NCI-H526 treated with DMSO at 0.1 percent for 48 hours (cell line): Measurements from ENCODE around the gene FBXO17.

ENCODE experiments used
- DNase-seq: peaks from one replicate; lab custom pipeline; 2025; lab: John Stamatoyannopoulos, UW

The FBXO17 gene

DNA sequence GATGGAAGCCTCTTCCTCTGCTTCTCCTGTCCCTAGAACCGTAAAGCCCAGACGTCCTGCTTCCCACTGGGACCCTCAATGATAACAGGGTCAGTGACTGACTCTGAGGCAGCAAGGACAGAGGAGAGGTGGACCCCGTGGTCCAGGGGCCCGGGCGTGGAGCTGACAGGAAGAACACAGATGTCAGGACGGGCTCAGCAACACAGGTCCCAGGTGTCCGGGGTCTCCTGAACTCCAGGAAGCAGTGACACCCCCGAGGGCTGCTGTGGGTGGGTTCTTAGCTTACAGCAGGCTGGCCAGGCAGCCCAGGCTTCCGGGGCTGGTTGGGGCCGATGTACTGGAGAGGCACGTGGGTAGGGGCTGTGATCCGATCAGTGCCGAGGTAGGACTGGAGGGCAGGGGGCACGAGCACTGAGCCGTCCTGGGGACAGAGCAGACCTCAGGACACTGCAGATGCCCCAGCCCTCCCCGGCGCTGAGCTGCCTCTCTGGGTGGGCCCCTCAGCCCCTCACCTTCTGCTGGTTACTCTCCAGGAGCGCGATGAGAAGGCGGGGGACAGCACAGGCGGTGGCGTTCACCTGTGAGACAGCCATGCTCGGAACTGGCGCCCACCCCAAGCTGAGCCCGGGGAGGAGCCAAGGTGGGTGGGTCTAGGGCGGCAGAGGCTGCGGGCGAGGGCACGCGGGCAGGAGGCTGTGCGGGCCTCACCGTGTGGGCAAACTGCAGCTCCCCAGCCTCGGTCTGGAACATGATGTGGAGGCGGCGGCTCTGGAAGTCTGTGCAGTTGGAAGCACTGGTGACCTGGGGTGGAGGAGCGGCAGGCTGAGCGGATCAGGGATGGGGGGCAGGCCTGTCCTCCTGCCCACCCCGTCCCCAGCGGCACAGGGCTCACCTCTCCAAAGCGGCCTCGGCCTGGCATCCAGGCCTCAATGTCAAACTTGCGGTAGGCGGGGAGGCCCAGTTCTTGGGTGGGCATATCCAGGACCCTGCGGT, 59.9 kb downstream of the FBXO17 start:
- no peak for DNase-seq

GRCh38 chr19:38913958-38914357, 61.6 kb downstream of the FBXO17 start:
- no peak for DNase-seq

- DNase-seq = no peak
These were observed 62.7 kb downstream of the FBXO17 start for GRCh38 chr19:38912600-38913514.

DNA sequence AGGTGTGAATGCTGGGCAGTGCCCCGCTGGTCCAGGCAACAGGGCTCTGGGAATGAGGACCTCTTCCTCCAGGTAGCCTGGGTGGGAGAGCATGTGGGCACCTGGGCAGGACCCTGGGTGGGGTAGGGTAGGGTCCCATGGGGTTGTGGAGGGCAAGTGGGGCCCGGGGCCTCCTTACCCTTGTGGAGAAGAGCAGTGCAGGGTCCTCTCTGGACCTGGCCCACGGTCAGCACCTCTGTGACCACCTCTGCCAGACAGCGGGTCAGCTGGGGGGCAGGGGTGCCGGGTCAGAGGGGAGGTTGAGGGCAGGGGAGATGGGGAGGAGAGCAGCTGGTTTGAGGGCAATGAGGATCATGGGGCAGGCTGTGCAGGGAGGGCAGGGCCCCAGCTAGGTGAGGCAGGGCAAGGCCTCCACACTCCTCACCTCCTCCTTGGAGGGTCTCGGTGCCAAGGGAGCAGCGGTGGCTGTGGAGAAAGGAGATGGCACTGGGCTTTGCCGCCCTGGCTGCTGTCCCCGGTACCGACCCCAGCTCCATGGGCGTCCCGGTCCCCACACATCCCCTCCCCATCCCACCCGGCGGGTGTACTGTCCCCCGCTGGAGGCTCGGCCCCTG, 64.0 kb downstream of the FBXO17 start:
- DNase-seq = no peak

GRCh38 chr19:38910488-38910887, 65.1 kb downstream of the FBXO17 start:
- no peak for DNase-seq

DNA sequence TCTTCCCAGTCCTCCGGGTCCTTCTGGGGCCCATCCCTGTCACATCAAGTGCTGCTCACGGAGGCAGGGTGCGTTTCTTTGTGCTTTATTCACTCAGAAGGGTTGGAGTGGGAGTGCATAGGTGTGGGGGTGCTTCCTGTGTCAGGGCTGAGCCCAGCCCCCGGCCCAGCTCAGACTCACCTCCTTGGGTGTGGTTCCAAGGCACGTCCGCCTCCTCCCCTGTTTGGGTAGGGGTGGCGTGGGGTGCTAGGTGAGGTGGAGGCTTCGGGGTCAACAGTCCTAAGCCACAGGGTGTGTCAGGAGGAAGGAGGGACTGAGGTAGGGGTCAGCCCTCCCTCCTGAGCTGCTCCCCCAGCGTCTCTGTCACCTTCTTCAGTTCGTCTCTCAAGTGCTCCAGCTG, 66.6 kb downstream of the FBXO17 start:
- DNase-seq = no peak

GRCh38 chr19:38907670-38908069, 67.9 kb downstream of the FBXO17 start:
- no peak for DNase-seq

DNA sequence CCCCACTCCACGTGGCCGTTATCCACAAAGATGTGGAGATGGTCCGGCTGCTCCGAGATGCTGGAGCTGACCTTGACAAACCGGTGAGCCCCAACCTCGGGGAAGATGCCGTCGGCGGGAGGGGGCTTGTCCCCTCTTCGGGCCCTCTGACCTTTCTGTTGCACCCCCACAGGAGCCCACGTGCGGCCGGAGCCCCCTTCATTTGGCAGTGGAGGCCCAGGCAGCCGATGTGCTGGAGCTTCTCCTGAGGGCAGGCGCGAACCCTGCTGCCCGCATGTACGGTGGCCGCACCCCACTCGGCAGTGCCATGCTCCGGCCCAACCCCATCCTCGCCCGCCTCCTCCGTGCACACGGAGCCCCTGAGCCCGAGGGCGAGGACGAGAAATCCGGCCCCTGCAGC, 68.3 kb downstream of the FBXO17 start:
- DNase-seq = no peak

DNA sequence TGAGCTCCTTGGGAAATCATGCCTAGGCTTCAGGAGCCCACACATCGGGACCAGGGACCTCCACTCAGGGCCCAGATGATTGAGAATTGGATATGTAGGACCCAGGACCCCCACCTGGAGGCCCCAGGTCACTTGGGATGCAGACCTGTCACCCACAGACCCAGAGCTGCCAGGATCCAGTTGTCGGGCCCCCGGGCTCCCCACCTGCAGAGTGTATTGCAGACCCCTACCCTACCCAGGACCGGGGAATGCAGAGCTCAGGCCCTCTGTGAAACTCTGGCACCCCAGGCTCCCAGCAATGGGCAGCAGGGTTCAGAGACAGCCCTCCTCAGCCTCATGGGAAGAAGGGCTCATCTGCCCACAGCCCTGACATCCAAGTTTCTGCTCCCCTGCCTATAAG, 69.9 kb downstream of the FBXO17 start:
- no peak for DNase-seq

DNA sequence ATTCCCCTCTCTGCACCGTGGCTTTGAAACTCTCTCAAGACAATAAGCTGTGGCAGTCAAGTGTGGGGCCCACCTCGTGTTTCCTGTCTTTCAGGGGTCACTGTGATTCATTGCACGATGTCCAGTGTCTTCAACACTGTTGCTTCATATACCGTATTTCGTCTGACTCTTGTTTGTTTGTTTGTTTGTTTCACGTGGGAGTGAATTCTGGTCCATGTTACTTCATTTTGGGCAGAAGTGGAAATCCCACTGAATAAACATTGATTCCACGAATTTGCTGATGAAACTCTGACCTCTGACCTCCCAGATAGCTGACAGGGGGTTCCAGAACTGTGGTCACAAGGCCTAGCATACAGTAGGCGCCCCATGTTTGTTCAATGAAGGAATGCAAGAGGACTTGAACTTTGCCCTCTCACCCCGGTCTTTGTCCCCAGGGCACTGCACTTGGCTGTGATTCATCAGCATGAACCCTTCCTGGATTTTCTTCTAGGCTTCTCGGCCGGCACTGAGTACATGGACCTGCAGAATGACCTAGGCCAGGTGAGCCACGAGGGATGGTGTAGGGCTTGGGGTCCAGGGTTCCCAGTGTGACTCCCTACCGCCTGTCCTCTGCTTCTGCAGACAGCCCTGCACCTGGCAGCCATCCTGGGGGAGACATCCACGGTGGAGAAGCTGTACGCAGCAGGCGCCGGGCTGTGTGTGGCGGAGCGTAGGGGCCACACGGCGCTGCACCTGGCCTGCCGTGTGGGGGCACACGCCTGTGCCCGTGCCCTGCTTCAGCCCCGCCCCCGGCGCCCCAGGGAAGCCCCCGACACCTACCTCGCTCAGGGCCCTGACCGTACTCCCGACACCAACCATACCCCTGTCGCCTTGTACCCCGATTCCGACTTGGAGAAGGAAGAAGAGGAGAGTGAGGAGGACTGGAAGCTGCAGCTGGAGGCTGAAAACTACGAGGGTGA, 70.7 kb downstream of the FBXO17 start:
- DNase-seq = no peak

DNA sequence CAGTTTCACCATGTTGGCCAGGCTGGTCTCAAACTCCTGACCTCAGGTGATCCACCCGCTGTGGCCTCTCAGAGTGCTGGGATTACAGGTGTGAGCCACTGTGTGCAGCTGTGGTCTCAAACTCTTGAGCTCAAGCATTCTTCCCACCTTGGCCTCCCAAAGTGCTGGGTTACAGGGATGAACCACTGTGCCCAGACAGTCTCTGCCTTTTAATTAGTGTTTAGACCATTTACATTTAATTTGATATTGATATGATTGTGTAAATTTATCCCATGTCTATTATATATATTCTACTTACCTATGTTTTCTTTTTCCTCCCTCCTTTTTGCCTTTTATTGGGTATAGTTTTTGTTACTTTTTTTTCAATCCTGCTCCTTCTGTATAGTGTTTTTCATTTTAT, 73.9 kb downstream of the FBXO17 start:
- DNase-seq = no peak

DNA sequence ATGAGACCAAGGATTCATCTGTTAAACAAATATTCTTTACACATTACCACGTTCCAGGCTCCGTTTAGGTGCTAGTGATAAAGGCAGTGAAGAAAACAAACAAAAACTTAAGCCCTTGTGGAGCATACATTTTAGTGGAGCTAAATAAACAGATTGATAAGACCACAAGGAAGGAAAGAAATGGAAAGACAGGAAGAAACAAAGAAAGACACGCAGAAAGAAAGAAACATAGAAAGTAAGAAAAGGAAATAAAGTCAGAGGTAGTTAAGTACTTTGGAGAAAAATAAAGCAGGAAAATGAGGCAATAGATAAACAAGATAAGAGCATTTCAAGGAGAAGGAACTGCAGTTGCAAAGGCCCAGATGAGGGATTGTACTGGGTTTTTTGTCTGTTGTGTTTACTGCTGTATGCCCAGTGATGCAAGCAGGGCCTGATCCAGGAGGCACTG, 74.8 kb downstream of the FBXO17 start:
- DNase-seq = no peak

- no peak for DNase-seq
These were observed 75.3 kb downstream of the FBXO17 start for GRCh38 chr19:38900202-38900629.

GRCh38 chr19:38899447-38900201, 75.9 kb downstream of the FBXO17 start, which contains the start of the genes NFKBIB and SIRT2:
Gene NFKBIB (plus strand): TSS chr19:38899969. CDS start chr19:38900033, 64 bp downstream.
Gene SIRT2 (minus strand): TSS chr19:38899618. CDS start chr19:38899521, 97 bp downstream.
- peak; percentile 99 for DNase-seq

GRCh38 chr19:38898788-38899446, 76.6 kb downstream of the FBXO17 start:
- DNase-seq = no peak

- no peak for DNase-seq
These were observed 80.6 kb downstream of the FBXO17 start for GRCh38 chr19:38894968-38895367.

GRCh38 chr19:38893341-38893771, 82.2 kb downstream of the FBXO17 start:
- no peak for DNase-seq

- no peak for DNase-seq
These were observed 82.7 kb downstream of the FBXO17 start for GRCh38 chr19:38892841-38893240.

DNA sequence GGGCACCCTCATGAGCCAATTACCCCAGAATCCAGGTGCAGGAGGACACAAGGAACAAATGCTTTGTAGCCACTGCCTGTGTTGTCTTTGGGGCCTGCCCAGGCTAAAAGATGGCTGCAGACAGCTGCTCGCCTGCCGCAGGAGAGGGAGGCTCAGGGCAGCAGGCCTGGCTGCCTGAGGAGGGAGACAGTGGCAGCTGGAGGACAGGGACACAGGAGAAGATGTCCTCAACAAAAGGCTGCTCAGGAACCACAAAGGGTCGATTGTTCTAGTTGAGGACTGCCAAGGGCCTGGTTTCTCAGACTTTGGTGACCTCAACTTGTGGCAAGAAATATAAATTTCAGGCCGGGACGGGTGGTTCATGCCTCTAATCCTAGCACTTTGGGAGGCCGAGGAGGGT, 83.8 kb downstream of the FBXO17 start:
- DNase-seq = no peak
